NCI-H1436 treated with DMSO at 0.1 percent for 48 hours (cell line): ENCODE measurements around the gene FGL2.
"Not testable (repeated sequence)": the region's sequence is repeated elsewhere in the genome, so short reads cannot be mapped to it uniquely, and the experiment has no call there.

Source experiments
- DNase-seq: peaks from one replicate; lab custom pipeline; 2025; lab: John Stamatoyannopoulos, UW

The FGL2 gene

GRCh38 chr7:77157034-77157433, 42.6 kb downstream of the FGL2 start:
- DNase-seq: not testable (repeated sequence)

GRCh38 chr7:77155601-77156377, 43.8 kb downstream of the FGL2 start:
- not testable (repeated sequence) for DNase-seq

DNA sequence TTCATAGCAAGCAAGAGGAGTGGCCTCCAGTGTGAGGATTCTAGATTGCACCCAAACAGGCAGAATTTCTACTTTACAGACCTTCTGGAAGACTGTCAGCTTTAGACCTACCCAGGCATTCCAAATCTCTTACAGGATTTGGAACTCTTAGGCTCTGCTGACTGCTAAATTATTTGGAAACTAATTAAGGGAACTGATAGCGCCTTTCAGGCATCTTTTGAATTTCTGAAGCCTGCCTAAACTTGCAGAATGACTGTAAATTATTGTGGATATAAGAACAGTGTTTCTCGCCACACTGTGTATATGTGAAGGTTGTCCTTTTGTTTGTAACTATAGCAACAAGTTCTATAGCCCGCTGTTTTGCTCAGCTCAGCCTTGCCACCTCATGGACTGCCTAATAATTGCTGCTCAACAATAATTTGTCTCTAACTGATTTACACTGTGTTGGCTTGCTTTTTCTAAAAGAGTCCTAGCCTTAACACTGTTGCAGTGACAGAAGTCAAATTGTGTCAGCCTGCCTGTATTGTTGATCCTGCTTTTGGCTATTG, 44.6 kb downstream of the FGL2 start:
- not testable (repeated sequence) for DNase-seq

GRCh38 chr7:77152232-77152631, 47.4 kb downstream of the FGL2 start:
- not testable (repeated sequence) for DNase-seq
